ENCODE results near the gene TFCP2.

- TF ChIP-seq CTCF (IDR thresholded peaks at IDR 0.05), result no peak
- TF ChIP-seq, protein P1, sequence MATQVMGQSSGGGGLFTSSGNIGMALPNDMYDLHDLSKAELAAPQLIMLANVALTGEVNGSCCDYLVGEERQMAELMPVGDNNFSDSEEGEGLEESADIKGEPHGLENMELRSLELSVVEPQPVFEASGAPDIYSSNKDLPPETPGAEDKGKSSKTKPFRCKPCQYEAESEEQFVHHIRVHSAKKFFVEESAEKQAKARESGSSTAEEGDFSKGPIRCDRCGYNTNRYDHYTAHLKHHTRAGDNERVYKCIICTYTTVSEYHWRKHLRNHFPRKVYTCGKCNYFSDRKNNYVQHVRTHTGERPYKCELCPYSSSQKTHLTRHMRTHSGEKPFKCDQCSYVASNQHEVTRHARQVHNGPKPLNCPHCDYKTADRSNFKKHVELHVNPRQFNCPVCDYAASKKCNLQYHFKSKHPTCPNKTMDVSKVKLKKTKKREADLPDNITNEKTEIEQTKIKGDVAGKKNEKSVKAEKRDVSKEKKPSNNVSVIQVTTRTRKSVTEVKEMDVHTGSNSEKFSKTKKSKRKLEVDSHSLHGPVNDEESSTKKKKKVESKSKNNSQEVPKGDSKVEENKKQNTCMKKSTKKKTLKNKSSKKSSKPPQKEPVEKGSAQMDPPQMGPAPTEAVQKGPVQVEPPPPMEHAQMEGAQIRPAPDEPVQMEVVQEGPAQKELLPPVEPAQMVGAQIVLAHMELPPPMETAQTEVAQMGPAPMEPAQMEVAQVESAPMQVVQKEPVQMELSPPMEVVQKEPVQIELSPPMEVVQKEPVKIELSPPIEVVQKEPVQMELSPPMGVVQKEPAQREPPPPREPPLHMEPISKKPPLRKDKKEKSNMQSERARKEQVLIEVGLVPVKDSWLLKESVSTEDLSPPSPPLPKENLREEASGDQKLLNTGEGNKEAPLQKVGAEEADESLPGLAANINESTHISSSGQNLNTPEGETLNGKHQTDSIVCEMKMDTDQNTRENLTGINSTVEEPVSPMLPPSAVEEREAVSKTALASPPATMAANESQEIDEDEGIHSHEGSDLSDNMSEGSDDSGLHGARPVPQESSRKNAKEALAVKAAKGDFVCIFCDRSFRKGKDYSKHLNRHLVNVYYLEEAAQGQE (IDR thresholded peaks at IDR 0.05; ENCODE audit: insufficient read depth in 1 of 2, low read depth in 2 of 2, low read length in 1 of 2), result no peak
Measured at GRCh38 chr12:51090705-51091229, 82.2 kb downstream of the TFCP2 start.

All from Panc1 (cell line).